Tibial nerve (tissue), 4 donors: Measurements from ENCODE around the gene MCC. TPM values are rescaled to one million over a fixed set of nuclear protein-coding genes. Genes with fewer than 3 reads are reported as not detected.

ENCODE experiments used
- DNase-seq, 2 donors: peaks; one replicate each; pipeline ENCODE4 v3.0.0-alpha.2; 2019; ENCODE audit warnings: low spot score in 2 of 2
- H3K27ac ChIP-seq, 4 donors: fragments of 200-600 bp; sonication (generic) in 3 of 4; one replicate each; pipeline ENCODE4 v1.5.1; 2017 to 2019; ENCODE audit warnings: mild to moderate bottlenecking in 1 of 4
- H3K27me3 ChIP-seq, 2 donors: fragments of 200-600 bp; sonication (generic) in 1 of 2; one replicate each; pipeline versions ENCODE4 v1.5.1 to v1.6.0; 2017 to 2019
- H3K36me3 ChIP-seq, 3 donors: fragments of 200-600 bp; sonication (generic); one replicate each; pipeline ENCODE4 v1.5.1; 2018 to 2019
- H3K4me1 ChIP-seq, 4 donors: fragments of 200-600 bp; sonication (generic) in 3 of 4; one replicate each; pipeline ENCODE4 v1.5.1; 2017 to 2019
- H3K4me3 ChIP-seq, 4 donors: fragments of 200-600 bp; sonication (generic) in 3 of 4; one replicate each; pipeline ENCODE4 v1.5.1; 2017 to 2019; ENCODE audit warnings: mild to moderate bottlenecking in 1 of 4, moderate library complexity in 1 of 4
- H3K9me3 ChIP-seq, 4 donors: fragments of 200-600 bp; sonication (generic) in 3 of 4; one replicate each; pipeline ENCODE4 v1.5.1; 2017 to 2019
- CTCF ChIP-seq, 5 experiments: fragments of 200-600 bp in 3 of 5; fragments of 450-650 bp in 2 of 5; sonication (generic) in 3 of 5; IDR thresholded peaks; one replicate each; pipeline ENCODE4 v1.5.1; 2016 to 2019; ENCODE audit warnings: antibody characterized with exemption in 5 of 5, mild to moderate bottlenecking in 3 of 5, moderate library complexity in 2 of 5
- EP300 ChIP-seq, 2 donors: sonication (generic); formaldehyde crosslinking; IDR thresholded peaks; one replicate each; pipeline ENCODE4 v1.6.1; 2017; ENCODE audit warnings: antibody characterized with exemption in 2 of 2, mild to moderate bottlenecking in 1 of 2
- POLR2A ChIP-seq, 2 donors: fragments of 450-650 bp; IDR thresholded peaks; one replicate each; pipeline ENCODE4 v1.6.1; 2017; ENCODE audit warnings: antibody characterized with exemption in 2 of 2, mild to moderate bottlenecking in 2 of 2, moderate library complexity in 2 of 2
- WGBS, 2 donors: methylation state at CpG; one replicate each; pipeline ENCODE4 v1.1.5; 2018; 5-methylcytosine and 5-hydroxymethylcytosine counted together
- total RNA-seq, 4 donors: library from RNA; depleted of rRNA; stranded (reverse); fragments of >200 nt; gene quantifications; one replicate each; pipeline ENCODE4 v1.1.0, GENCODE V29; 2016

Gene MCC
- total RNA-seq, 4 donors from 2014 or later = 55.5 to 122 (median 80.9) TPM

- Histone ChIP-seq H3K27ac (no peak overlapping the region), H3K27me3 (no peaks in the 10 kb centered on the region), H3K9me3 (no peaks in the 10 kb centered on the region), H3K36me3 (no peaks in the 10 kb centered on the region), H3K4me3 (no peak overlapping the region), H3K4me1 (peaks cover 0 to 26% (median 0%) of the 10 kb centered on the region in 4 donors)
- no peak for TF ChIP-seq POLR2A (IDR thresholded peaks at IDR 0.05)
- TF ChIP-seq CTCF (IDR thresholded peaks at IDR 0.05) = no peak
- no peak for TF ChIP-seq EP300 (IDR thresholded peaks at IDR 0.05)
- 80% methylated on average over 3 of the region's 3 CpGs for WGBS, 2 donors
- no peak for DNase-seq
These were observed 264.9 kb downstream of the MCC start for GRCh38 chr5:113223315-113223714.

GRCh38 chr5:113221294-113222176, 266.7 kb downstream of the MCC start:
- no peak overlapping the region for H3K4me3 ChIP-seq
- DNase-seq = no peak
- peaks cover 0 to 37% (median 4%) of the 10 kb centered on the region in 4 donors for H3K4me1 ChIP-seq
- H3K27ac ChIP-seq = no peak overlapping the region
- 58 to 65% methylated on average over 5 of the region's 5 CpGs for WGBS, 2 donors
- no peaks in the 10 kb centered on the region for H3K27me3 ChIP-seq
- no peaks in the 10 kb centered on the region for H3K9me3 ChIP-seq
- no peaks in the 10 kb centered on the region for H3K36me3 ChIP-seq
- TF ChIP-seq EP300 (IDR thresholded peaks at IDR 0.05) = no peak
- no peak for TF ChIP-seq CTCF (IDR thresholded peaks at IDR 0.05)
- no peak for TF ChIP-seq POLR2A (IDR thresholded peaks at IDR 0.05)

- H3K4me1 ChIP-seq = peaks cover 0 to 35% (median 4%) of the 10 kb centered on the region in 4 donors
- WGBS, 2 donors = 95 to 97% methylated on average over 3 of the region's 3 CpGs
- H3K9me3 ChIP-seq = no peaks in the 10 kb centered on the region
- no peak overlapping the region for H3K4me3 ChIP-seq
- DNase-seq = no peak
- H3K36me3 ChIP-seq = no peaks in the 10 kb centered on the region
- H3K27ac ChIP-seq = peak overlapping the region in 1 of 4 donors; percentile 6
- H3K27me3 ChIP-seq = no peaks in the 10 kb centered on the region
- TF ChIP-seq POLR2A (IDR thresholded peaks at IDR 0.05) = no peak
- no peak for TF ChIP-seq CTCF (IDR thresholded peaks at IDR 0.05)
- TF ChIP-seq EP300 (IDR thresholded peaks at IDR 0.05) = no peak
These were observed 268.6 kb downstream of the MCC start for GRCh38 chr5:113219695-113220094.

GRCh38 chr5:113218906-113219517, 269.2 kb downstream of the MCC start:
- no peaks in the 10 kb centered on the region for H3K27me3 ChIP-seq
- no peak overlapping the region for H3K4me3 ChIP-seq
- H3K9me3 ChIP-seq = no peaks in the 10 kb centered on the region
- no peaks in the 10 kb centered on the region for H3K36me3 ChIP-seq
- H3K4me1 ChIP-seq = peaks cover 0 to 31% (median 4%) of the 10 kb centered on the region in 4 donors
- no peak for DNase-seq
- peak overlapping the region in 2 of 4 donors; percentile 6 to 20 for H3K27ac ChIP-seq
- 35 to 42% methylated on average over 7 of the region's 7 CpGs for WGBS, 2 donors
- TF ChIP-seq POLR2A (IDR thresholded peaks at IDR 0.05) (no peak), EP300 (IDR thresholded peaks at IDR 0.05) (no peak), CTCF (IDR thresholded peaks at IDR 0.05) (no peak)

- Histone ChIP-seq H3K9me3 (no peaks in the 10 kb centered on the region), H3K27me3 (no peaks in the 10 kb centered on the region), H3K36me3 (no peaks in the 10 kb centered on the region), H3K4me3 (no peak overlapping the region), H3K4me1 (peaks cover 0 to 35% (median 6%) of the 10 kb centered on the region in 4 donors), H3K27ac (peak overlapping the region in 1 of 4 donors; percentile 31)
- no peak for DNase-seq
- no peak for TF ChIP-seq EP300 (IDR thresholded peaks at IDR 0.05)
- TF ChIP-seq POLR2A (IDR thresholded peaks at IDR 0.05) = no peak
- no peak for TF ChIP-seq CTCF (IDR thresholded peaks at IDR 0.05)
- WGBS, 2 donors = 51 to 57% methylated on average over 8 of the region's 8 CpGs
These were observed 270.1 kb downstream of the MCC start for GRCh38 chr5:113218200-113218599.
